Endothelial cell of umbilical vein (primary cell): ENCODE measurements around the gene RPL3. TPM values are rescaled to one million over a fixed set of nuclear protein-coding genes. Genes with fewer than 3 reads are reported as not detected.

Source experiments
- BruUV-seq: library from RNA; stranded (reverse); fragments of 400-500 nt; replicated peaks from 2 replicates; lab custom pipeline; 2021; lab: Mats Ljungman, UMichigan
- CTCF ChIA-PET: fragments of 300-600, 350-600 bp; sonication (Branson Sonifier 250); formaldehyde crosslinking; loops from one replicate; lab custom pipeline; 2021; ENCODE audit warnings: antibody characterized with exemption, inconsistent platforms; lab: Charles Lee
- POLR2A ChIA-PET: fragments of 300-600, 350-600 bp; sonication (Branson Sonifier 250); formaldehyde crosslinking; loops from one replicate; lab custom pipeline; 2021; ENCODE audit warnings: antibody characterized with exemption, inconsistent platforms; lab: Charles Lee
- DNase-seq: peaks from one replicate; pipeline ENCODE4 v3.0.0-alpha.2; 2011; ENCODE audit warnings: low read depth, low spot score
- FAIRE-seq: peaks from 2 replicates; lab custom pipeline; 2011; peaks lifted over from hg19 to GRCh38; lab: Jason Lieb, UNC
- H2AFZ ChIP-seq: 2 replicates; pipeline ENCODE4 v1.6.0; 2012; ENCODE audit warnings: low read depth, low read length, control low read depth, inconsistent platforms
- H3K27ac ChIP-seq: 2 replicates; pipeline ENCODE4 v1.5.1; 2011; ENCODE audit warnings: low read depth, mild to moderate bottlenecking, control low read depth, low read length, moderate library complexity; ENCODE audit not compliant: insufficient read depth
- H3K27me3 ChIP-seq, 2 experiments: 2 replicates each; pipeline versions ENCODE4 v1.6.0 to v1.6.1; 2011; ENCODE audit warnings: low read length in 2 of 2, mixed read lengths in 1 of 2; ENCODE audit not compliant: control insufficient read depth in 2 of 2, insufficient read depth in 2 of 2
- H3K36me3 ChIP-seq, 2 experiments: 2 replicates in 1 of 2; 3 replicates in 1 of 2; pipeline ENCODE4 v1.5.1; 2011; ENCODE audit warnings: low read length in 2 of 2, mild to moderate bottlenecking in 1 of 2, moderate library complexity in 1 of 2; ENCODE audit not compliant: control insufficient read depth in 2 of 2, insufficient read depth in 2 of 2; ENCODE audit errors: extremely low read depth in 1 of 2
- H3K4me1 ChIP-seq: 3 replicates; pipeline ENCODE4 v1.5.1; 2011; ENCODE audit warnings: mild to moderate bottlenecking, low read length; ENCODE audit not compliant: control insufficient read depth, insufficient read depth; ENCODE audit errors: extremely low read depth
- H3K4me2 ChIP-seq: 2 replicates; pipeline ENCODE4 v1.6.1; 2011; ENCODE audit warnings: low read length, control low read depth, mixed read lengths; ENCODE audit not compliant: insufficient read depth
- H3K4me3 ChIP-seq, 3 experiments: fragments of 200-600 bp in 1 of 3; sonication (generic), shearing (Covaris generic) in 1 of 3; replicated peaks in 1 of 3; 2 replicates each; pipeline ENCODE4 v1.5.1; 2011 to 2016; ENCODE audit warnings: control low read depth in 3 of 3, low read length in 3 of 3, mild to moderate bottlenecking in 2 of 3, inconsistent platforms in 1 of 3, low read depth in 1 of 3, moderate library complexity in 1 of 3; ENCODE audit not compliant: insufficient read depth in 1 of 3
- H3K79me2 ChIP-seq: 2 replicates; pipeline ENCODE4 v1.6.0; 2012; ENCODE audit warnings: low read length, inconsistent platforms; ENCODE audit not compliant: control insufficient read depth, insufficient read depth
- H3K9ac ChIP-seq: replicated peaks from 2 replicates; pipeline ENCODE3; 2011; ENCODE audit warnings: low read length, control low read depth; ENCODE audit not compliant: insufficient read depth; ENCODE audit errors: extremely low read depth
- H3K9me1 ChIP-seq: replicated peaks from 3 replicates; pipeline ENCODE4 v1.6.0; 2011; ENCODE audit warnings: mild to moderate bottlenecking, low read length; ENCODE audit not compliant: control insufficient read depth, insufficient read depth; ENCODE audit errors: extremely low read depth
- H3K9me3 ChIP-seq: replicated peaks from 2 replicates; pipeline ENCODE4 v1.5.1; 2012; ENCODE audit warnings: low read length, inconsistent platforms; ENCODE audit not compliant: control insufficient read depth, insufficient read depth
- H4K20me1 ChIP-seq: replicated peaks from 2 replicates; pipeline ENCODE3; 2011; ENCODE audit warnings: mild to moderate bottlenecking, low read length; ENCODE audit not compliant: control insufficient read depth, insufficient read depth; ENCODE audit errors: extremely low read depth
- CTCF ChIP-seq, 2 donors: IDR thresholded peaks; 1 replicate in 1 of 2; 2 replicates in 1 of 2; pipeline ENCODE4 v1.5.1; 2011; ENCODE audit warnings: low read length in 2 of 2, mild to moderate bottlenecking in 2 of 2, moderate library complexity in 2 of 2, control low read depth in 1 of 2, inconsistent platforms in 1 of 2, low read depth in 1 of 2; ENCODE audit not compliant: insufficient read depth in 1 of 2; ENCODE audit errors: extremely low read depth in 1 of 2
- EZH2 ChIP-seq: IDR thresholded peaks from 2 replicates; pipeline ENCODE4 v1.6.1; 2012; ENCODE audit warnings: borderline replicate concordance, low read depth, mild to moderate bottlenecking, moderate library complexity, low read length, inconsistent platforms; ENCODE audit not compliant: severe bottlenecking
- FOS ChIP-seq: IDR thresholded peaks from 2 replicates; pipeline ENCODE4 v1.6.1; 2011; ENCODE audit warnings: mild to moderate bottlenecking, low read length, moderate library complexity, borderline replicate concordance; ENCODE audit not compliant: insufficient read depth
- GATA2 ChIP-seq: IDR thresholded peaks from 2 replicates; pipeline ENCODE4 v1.7.0; 2011; ENCODE audit warnings: low read depth, mild to moderate bottlenecking, moderate library complexity, mixed read lengths, low read length; ENCODE audit not compliant: insufficient read length, insufficient read depth
- JUN ChIP-seq: IDR thresholded peaks from 2 replicates; pipeline ENCODE4 v1.6.1; 2011; ENCODE audit warnings: borderline replicate concordance, low read depth; ENCODE audit not compliant: insufficient read length, insufficient read depth
- MAX ChIP-seq: IDR thresholded peaks from 2 replicates; pipeline ENCODE4 v1.6.1; 2011; ENCODE audit not compliant: insufficient read depth, insufficient read length
- MYC ChIP-seq: IDR thresholded peaks from one replicate; pipeline ENCODE4 v1.6.1; 2011; ENCODE audit warnings: mild to moderate bottlenecking, low read depth, low read length
- POLR2A ChIP-seq: IDR thresholded peaks from 2 replicates; pipeline ENCODE4 v1.6.1; 2012; ENCODE audit warnings: low read depth, mild to moderate bottlenecking, control low read depth, low read length
- POLR2AphosphoS5 ChIP-seq: IDR thresholded peaks from 2 replicates; pipeline ENCODE4 v1.6.1; 2012; ENCODE audit warnings: low read depth, mild to moderate bottlenecking, control low read depth, low read length, moderate library complexity; ENCODE audit not compliant: insufficient read depth
- dilution Hi-C: fragments of 300-500 bp; cut with MboI; formaldehyde crosslinking; loops from one replicate; pipeline ENCODE4 v1.15.0; 2019; ENCODE audit warnings: low sequenced_read_pairs; ENCODE audit not compliant: extremely low pct_ligation_motif_present
- intact Hi-C: fragments of 100-400 bp; cut with micrococcal nuclease; formaldehyde crosslinking; loops from one replicate; pipeline ENCODE4 v1.10.0; 2022
- polyA plus RNA-seq, 4 experiments: library from polyadenylated mRNA; depleted of rRNA in 3 of 4; stranded (reverse) in 3 of 4; unstranded in 1 of 4; fragments of >200 nt; gene quantifications; 2 replicates each; pipeline versions ENCODE4 v1.2.1 to v1.2.3, GENCODE V29; 2011 to 2012; ENCODE audit warnings: missing spikeins in 1 of 4
- total RNA-seq: library from RNA; stranded (reverse); gene quantifications from 2 replicates; pipeline ENCODE4 v1.2.3, GENCODE V29; 2021

The RPL3 gene
- total and polyA plus RNA-seq, 2 donors (not counting 3 experiments of a cell fraction or from before 2014, with no cell fraction given) = 1,954 to 4,065 TPM

DNA sequence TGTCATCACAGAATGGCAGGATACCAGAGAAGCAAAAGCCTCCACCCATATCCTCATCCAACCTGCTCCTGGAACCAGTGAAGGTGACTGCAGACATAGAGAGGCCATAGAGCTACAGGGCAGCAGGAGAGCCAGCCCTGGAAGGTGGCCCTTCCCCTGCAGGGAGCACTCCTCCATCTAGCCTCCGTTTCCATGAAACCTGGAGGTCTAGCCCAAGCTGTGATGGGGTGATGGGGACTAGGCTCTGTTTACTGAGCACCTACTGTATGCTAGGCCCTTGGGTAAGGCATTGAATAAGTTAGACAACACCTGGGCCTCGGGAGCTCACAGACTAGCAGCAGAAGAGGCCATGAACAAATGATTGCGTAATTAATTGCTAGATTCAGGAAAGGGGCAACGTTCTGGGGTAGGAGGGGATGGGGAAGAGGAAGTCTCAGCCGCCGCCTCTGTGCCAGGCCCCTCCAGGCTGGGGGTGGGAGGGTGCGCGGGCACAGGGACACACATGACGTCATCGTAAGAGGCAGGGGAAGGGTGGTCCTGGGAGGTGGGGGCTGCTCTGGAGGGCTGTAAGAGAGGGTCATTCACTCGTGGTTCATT is 29.6 kb upstream of the RPL3 start:
- ChIA-PET CTCF (interaction anchor here (1.1 to 1.6 kb wide), 5 partner anchors 16 to 51 kb away, joined by 3 to 4 read pairs (median 3); partner anchors contain the start of gene TAB1), POLR2A (no interaction called here)
- no peaks in the 10 kb centered on the region for H3K9me1 ChIP-seq
- H3K27me3 ChIP-seq = peaks cover 6% of the 10 kb centered on the region in 2 experiments
- no peaks in the 10 kb centered on the region for H4K20me1 ChIP-seq
- TF ChIP-seq EZH2 (no peak), POLR2A (no peak), GATA2 (no peak), MAX (no peak), MYC (no peak), JUN (no peak), CTCF (IDR thresholded peaks at IDR 0.05; ENCODE audit: extremely low read depth in 1 of 2, insufficient read depth in 1 of 2, low read depth in 1 of 2, low read length in 2 of 2) (no peak), FOS (no peak), POLR2AphosphoS5 (no peak)
- FAIRE-seq = peak; percentile 26
- no peak overlapping the region for H3K27ac ChIP-seq
- BruUV-seq = no TSS peak
- no peak for DNase-seq
- peaks cover 4% of the 10 kb centered on the region for H3K4me1 ChIP-seq
- no peaks in the 10 kb centered on the region for H3K9me3 ChIP-seq
- H3K4me3 ChIP-seq = peak overlapping the region; percentile 58 to 61 (median 60)
- dilution Hi-C loops (no loop called here), intact Hi-C loops (loop anchor here (10.0 kb wide), 1 partner anchor 146 kb away; no protein-coding TSS in a partner anchor)
- peak overlapping the region; percentile 98 for H2AFZ ChIP-seq
- no peaks in the 10 kb centered on the region for H3K79me2 ChIP-seq
- H3K9ac ChIP-seq = peak overlapping the region; percentile 27
- peak overlapping the region; percentile 84 for H3K4me2 ChIP-seq
- no peaks in the 10 kb centered on the region for H3K36me3 ChIP-seq
